Measurements from ENCODE around the gene AKT1S1.

Gene AKT1S1

DNA sequence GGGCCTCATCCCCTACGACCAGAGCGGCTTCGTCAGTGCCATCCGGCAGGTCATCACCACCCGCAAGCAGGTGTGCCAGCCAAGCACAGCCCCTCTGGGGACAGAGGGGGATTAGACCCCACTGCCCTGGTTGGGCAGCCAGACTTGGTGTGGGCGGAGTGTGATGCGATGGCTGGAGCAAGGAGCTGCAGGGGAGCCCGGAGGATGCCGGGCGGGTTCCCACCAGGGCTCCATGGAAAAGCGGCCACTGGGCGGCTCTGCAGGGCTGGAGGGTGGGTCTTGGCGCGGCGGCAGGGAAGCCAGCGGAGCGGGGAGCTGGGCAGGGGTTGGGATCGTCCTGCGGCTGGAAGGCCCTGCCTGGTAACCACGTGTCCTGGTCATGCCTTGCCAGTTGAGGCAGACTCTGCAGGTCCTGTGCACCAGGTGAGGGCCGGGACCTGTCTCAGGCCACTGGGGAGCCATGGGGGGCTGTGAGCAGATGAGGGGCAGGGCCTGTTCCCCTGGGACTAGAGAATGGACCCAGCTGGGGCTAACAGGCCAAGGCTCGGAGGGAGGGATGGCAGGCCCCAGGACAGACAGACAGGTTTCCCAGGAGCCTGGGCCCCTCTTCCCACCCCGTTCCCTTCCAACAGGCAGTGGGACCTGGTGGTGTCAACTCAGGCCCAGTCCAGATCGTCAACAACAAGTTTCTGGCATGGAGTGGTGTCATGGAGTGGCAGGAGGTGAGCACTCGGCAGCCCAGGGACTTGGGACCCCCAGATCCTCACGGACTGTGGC lies 19.9 kb downstream of the AKT1S1 start:
- no peak for DNase-seq

DNA sequence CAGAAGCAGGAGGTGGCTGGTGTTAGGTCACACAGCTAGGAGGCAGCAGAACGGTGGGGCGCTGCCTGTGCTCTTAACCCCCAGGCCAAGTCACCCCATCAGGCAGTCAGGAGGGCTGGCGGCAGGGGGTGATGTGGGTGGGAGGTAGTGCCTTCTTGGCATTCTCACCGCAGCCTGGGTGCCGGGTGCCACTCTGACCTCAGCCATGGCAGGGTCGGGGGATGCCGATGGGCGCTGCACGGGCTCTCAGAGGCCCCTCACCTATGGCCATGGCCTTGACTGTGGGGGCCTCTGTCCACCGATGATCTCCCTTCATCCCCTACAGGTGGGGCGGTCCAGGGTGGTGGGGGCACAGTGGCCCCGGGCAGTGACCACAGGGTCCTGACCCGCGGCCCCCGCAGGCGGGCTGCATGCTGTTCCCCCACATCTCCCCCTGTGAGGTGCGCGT lies 20.6 kb downstream of the AKT1S1 start:
- no peak for DNase-seq

DNA sequence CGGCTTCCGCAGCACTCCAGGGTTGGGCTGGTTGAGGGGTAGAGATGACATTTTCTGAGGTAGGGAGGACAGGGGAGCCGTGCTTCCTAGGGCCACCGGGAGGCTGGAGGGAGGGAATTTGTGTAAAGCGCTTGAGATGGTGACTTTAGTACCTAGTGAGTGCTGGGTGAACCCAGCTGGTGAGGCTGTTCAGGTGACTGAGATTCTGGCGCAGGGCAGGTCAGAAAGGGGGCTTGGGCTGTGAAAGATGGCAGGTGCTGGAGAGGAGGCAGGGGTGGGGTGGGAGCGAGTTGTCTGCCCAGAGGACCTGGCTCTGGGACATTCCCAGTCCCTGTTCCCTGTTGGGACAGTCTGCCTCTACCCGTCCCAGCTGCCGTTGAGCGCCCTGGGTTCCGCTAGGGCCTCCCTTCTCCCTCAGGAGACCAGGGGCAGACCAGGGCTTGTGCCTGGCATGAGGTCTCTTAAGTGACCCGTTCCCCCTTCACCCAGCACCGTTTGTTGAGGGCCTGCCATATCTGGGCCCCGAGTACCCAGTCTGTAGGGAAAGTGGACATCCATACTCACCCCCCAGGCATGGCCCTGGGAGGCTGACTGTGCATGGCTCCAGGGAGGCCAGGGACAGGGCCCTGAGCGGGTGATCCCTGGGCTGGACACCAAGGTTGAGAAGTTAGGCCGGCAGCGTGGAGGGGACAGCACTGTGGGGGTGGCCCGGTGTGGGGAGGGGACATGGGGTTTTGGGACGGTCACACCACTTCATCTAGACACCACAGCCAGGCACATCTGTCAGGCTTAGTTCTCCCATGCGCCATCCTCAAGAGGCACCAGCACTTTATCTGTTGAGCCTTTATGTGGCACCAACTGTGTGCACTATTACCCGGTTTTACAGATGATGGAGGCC lies 21.2 kb downstream of the AKT1S1 start:
- no peak for DNase-seq

DNA sequence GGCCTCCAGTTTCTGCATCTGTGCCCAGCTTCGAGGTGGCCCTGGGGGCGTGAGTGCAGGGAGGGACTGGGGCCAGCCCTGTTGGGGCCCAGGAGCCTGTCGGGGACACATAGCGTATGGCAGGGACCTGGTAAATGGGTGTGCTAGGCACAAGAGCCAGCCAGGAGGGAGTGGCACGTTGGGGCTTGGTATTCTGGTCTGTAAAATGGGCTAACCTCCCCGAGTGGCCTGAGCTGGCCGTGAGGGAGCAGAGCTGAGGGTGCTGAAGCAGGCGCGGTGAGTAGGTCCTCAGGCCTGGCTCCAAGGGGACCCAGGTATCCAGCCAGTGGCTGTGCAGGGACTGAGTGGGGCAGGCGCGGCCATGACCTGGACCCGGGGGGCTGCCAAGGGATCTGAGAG lies 21.9 kb downstream of the AKT1S1 start:
- DNase-seq = no peak

DNA sequence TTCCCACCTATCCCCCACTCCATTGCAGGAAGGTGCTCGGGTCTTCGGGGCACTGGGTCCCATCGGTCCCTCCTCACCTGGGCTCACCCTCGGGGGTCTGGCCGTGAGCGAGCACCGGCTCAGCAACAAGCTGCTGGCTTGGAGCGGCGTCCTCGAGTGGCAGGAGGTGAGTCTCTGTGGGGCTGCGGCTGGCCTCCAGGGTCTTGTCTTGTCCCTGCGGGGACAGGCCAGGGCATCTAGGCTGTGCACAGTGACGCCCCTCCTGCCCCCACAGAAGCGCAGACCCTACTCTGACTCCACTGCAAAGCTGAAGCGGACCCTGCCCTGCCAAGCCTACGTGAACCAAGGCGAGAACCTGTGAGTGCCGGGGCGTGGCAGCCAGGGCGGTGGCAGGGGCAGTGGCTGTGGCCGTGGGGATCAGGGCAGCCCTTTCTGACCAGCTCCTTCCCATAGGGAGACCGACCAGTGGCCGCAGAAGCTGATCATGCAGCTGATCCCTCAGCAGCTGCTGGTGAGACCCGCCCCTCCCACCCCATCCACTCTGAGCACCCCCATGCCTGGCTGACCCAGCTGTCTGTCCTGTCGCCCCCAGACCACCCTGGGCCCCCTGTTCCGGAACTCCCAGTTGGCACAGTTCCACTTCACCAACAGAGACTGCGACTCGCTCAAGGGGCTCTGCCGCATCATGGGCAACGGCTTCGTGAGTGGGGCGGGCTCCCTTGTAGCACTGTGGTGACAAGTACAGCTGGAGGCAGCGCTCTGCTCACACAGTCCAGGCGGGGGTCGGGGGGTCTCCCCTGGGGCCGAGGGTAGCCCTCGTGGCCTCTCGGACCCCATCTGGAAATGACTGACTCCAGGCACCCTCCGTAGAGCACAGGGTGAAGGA lies 22.5 kb downstream of the AKT1S1 start:
- no peak for DNase-seq

DNA sequence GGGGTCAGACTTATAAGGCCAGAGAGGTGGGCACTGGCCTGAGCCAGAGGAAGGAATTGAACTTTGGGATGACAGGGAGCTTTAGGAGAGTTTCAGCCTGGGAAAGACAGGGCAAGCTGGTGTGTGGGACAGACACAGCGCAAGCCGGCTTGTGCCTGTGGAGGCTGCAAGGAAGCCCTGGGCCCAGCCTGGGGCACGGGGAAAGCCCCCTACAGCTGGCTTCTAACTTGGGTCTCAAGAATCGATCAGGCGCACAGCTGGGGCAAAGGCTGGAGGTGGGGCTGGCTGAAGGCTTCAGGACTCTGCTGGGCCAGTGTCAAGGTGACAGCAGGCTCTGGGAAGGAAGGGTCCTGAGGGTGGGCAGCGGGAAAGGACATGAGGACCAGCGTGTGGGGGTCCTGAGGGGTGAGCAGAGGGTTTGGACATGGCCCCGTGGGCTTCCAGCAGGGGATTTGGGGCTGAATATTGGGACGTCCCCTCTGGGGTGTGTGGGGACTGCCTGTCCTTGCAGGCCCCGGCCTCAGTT lies 23.2 kb downstream of the AKT1S1 start:
- DNase-seq = no peak

DNA sequence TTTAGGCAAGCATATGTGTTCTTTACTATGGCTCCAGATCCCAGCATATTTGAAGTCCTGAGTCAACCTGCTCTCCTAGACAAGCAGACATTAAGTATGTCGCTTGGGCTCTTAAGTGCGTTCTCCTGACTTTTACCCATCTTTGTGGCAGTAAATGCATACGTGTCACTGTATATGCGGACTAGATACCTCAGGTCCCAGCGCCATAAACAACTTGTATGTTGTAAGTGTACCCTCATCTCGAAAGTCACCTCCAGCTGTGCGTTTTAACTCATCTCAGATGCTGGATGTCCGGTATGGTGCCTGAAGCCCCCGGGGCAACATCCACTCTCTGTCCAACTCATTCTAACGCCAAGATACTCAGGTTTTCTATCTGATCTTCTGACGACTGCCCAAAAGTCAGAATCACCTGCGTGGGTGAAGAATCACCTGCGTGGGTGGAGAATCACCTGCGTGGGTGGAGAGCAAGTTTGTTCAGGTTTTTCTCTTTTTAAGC lies 24.5 kb downstream of the AKT1S1 start:
- DNase-seq = no peak

DNA sequence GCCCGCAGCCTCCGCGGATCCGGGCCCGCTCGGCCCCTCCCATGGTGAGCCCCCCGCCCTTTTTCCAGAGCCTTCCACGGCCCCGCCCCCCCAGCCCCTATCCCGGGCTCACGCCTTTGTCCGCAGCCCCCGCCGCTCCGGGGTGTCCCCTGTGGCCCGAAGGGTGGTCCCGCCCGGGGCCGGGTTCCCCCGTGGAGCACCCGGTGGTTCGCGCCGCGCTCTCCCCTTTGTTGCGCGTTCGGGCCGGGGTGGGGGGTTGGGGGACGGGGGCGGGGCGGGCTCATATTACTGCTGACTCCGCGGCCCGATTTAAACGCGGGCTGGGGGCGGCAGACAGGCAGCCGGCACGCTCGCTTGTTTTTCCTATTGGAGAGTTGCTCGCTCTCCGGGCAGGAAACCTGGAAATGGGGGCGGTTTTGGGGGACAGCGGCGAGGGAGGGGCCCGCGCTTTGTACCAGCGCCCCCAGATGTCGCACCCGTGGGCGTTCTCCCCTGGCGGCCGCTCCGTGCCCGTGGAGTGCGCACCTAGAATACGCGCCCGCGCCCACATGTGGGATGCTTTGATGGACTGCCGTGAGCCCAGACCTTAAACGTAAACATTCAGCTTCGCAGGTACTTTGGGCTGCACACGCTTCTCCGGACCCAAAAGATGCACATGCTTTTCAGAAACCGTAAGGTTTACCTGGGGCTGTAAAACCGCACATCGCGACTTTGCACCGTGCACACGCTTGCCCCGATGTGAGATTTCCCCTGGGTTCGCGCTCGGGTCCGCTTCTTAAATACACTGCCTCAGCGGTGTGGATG lies 25.5 kb downstream of the AKT1S1 start:
- DNase-seq = peak in 13 of 58 donors; percentile 11 to 70 (median 40)

DNA sequence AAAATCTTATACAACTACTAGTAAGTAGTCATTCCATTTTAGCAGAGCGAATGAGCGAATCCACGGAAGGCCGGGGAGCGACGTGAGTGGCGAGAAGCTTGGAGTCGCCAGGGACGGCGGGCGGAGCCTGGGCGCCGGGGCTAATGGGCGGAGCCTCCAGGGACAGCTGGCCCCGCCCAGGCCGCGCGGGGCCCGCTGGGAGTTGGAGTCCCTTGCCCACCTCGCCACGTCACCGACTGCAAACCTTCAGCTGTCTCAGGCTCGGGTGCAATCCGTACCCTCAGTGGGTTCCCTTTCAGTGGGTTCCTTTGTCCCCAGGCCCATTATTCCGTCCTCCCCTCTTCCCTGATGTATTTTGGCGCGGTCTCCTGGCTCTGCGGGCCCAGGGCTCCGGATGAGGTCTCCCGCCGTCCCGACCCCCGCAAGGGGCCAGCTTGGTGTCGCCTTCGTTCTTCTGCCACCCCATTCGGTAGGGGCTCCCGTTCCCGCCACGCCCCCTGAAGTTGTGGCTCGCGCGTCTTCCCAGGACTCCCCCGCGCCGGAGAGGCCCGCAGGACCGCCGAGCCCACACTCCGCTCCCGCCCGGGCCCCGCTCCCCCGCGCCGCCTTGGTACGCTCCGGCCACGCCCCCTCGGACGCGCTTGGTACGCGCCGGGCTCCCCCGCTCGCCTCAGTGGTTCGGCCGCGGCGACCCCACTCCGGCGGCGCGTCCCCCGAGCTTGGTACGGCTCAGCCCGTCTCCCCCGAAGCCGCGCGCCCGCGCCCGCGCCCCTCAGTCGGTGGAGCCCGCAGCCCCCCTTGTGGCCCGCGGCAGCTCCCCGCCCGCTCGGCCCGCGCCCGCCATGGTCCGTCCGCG lies 26.4 kb downstream of the AKT1S1 start, which contains the start of gene PTOV1:
Gene PTOV1 (plus strand): TSS at position 673 of the 856 bp plus-strand sequence.
- peak; percentile 67 to 96 (median 91) for DNase-seq

DNA sequence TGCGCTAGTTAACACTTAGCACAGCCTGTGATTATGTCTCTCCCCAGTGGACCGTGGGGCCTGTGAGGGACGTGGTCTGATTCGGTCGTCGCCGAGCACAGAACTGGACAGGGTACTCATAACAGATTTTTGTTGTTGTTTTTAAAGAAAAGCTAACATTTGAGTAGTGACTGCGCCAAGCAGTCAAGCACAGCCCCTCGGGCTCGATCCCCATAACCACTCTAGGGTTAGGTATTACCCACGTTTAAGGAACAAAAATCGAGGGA lies 27.0 kb downstream of the AKT1S1 start:
- peak in 1 of 58 donors; percentile 65 for DNase-seq

DNA sequence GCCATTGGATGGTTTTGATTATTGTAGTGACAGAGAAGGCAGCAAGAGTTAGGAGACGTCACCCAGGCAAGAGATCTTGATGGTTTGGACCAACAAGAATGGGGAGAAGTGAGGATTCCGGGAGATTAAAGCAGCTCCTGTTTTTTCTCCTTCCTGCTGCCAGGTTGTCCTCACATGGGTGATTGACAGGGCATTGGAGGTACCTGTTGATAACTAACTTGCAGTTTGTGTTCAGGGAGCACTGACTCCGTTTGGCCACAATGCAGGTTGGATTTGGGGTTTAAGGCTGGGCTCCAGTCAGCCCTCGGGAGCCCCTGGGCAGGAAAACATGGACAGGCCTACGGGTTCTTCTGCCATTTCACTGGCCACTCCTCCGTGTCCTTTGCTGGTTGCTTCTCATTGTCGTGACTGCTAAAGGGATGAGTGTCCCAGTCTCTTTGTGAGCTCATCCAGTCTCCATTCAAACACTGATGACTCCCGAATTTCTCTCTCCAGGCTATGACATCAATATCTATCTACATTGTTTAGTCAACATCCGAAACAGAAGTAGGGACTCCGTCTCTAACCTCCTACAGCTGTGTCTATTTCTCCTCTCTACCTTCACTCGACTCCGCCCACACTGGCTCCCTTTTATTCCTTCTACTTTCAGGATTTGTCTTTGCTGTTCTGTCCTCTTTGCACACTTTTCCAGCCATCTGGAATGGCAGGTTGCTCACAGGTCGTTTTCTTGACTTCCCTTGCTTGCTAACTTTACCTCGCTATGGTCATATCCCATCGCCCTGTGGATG lies 27.5 kb downstream of the AKT1S1 start:
- DNase-seq = no peak

DNA sequence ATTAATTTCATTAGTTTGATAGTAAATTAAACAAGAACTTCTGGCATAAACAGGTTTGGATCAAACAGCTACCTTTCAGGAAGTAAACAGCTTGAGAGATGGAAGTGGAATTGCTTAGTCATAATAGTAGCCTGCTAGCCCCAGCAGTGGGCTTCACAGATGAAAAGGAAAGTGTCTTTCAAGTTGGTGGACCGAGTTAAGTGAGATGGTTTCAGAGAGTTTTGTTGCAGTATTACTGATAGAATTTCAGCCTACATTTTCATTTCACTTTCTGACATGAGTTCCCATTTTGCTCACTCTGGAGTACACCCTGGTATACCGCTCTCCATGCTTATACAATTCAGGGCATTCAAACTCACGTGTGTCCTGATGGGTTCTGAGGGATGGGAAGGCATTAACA lies 28.2 kb downstream of the AKT1S1 start:
- DNase-seq = no peak

DNA sequence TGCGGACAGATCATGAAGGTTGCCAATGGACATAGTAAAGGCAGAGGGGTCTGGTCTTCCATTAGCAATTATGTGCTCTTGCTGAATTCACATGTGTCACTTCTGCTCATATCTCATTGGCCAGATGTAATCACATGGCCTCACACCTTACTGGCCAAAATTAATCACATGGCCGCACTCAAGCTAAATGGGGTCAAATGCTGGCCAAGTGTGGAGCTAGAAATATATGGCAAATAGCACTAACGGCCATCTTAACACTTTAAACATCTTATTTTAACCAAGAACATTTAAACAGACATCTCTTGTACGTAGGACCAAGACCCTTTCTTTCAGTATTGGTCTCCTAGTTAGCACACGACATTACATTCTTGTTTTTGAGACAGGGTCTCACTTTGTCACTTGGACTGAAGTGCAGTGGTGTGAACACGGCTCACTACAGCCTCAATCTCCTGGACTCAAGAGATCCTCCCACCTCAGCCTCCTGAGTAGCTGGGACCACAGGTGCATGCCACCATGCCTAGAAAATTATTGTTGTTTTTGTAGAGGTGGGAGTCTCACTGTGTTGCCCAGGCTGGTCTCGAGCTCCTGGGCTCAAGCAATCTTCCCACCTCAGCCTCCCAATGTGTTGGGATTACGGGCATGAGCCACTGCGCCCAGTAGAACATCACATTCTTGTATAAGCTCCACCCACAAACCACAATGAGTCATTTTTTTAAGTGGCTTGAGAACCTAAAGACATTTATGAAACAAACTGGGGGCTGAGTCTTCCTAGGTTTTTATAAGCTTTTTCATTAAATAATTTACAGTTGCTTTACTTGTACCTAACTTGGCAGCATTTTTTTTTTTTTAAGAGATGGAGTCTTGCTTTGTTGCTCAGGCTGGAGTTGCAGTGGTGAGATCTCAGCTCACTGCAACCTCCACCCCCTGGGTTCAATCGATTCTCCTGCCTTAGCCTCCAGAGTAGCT lies 29.1 kb downstream of the AKT1S1 start:
- no peak for DNase-seq

DNA sequence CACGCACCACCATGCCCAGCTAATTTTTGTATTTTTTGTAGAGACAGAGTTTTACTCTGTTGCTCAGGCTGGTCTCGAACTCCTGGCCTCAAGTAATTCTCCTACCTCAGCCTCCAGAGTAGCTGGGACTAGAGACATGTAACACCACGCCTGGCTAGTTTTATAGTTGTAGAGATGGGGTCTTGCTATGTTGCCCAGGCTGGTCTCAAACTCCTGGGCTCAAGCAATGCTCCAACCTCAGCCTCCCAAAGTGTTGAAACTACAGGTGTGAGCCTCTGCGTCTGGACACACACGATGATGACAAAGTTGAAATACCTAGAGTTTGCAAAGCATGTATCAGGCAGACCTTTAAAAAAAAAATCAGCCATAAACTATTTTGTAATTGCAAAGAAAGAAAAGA lies 30.7 kb downstream of the AKT1S1 start:
- DNase-seq = no peak

DNA sequence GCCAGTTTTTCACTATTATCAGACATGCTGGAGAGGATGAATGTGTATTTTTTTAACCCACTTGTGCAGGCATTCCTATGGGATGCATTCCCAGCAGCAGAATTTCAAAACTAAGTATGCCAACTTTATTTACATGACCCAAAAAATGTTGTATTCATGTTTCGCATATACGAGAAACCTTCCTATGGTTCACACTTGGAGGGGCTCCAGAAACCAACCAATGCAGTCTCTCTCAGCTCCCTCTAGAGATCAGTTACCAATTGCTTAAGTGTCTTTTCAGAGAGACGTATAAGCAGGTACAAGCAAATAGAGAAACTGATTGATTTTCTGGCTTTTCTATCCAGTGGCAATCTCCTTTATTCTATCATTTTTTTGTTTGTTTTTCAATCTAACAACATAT lies 31.7 kb downstream of the AKT1S1 start:
- peak in 1 of 58 donors; percentile 7 for DNase-seq

DNA sequence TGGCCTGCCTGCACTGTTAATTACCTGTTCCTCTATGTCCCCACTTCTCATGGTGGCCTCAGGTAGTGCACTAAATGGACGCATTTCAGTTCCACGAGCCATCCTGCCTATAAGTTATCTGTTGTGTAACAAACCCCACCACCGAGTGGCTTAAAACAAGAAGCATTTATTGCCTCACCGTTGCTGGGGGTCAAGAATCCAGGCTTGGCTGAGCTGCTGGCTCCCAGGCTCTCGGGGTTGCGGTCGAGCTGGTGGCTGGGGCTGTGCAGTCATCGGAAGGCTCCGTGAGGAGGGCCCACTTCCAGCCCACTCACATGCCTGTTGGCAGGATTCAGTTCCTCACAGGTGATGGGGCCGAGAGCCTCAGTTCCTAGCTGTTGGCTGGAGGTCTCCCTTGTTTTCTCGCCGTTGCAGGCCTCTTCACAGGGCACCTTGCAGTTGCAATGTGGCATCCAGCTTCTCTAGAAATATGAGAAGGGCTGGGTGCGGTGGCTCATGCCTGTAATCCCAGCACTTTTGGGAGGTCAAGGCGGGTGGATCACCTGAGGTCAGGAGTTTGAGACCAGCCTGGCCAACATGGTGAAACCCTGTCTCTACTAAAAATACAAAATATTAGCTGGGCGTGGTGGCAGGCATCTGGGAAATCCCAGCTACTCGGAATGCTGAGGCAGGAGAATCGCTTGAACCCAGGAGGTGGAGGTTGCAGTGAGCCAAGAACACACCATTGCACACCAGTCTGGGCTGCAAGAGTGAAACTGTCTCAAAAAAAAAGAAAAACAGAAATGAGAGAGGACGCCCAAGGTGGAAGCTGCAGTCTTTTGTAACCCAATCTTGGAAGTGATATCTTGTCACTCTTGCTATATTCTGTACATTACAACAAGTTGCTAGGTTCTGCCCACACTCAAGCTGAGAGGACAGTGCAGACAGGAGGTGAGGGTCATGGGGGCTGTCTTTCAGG lies 32.7 kb downstream of the AKT1S1 start:
- DNase-seq = no peak

All from anterior cingulate cortex (tissue), 58 donors.